GM12878 (cell line): ENCODE results near the gene FIBIN. TPM values are rescaled to one million over a fixed set of nuclear protein-coding genes. Genes with fewer than 3 reads are reported as not detected.

Experiments
- ATAC-seq: fragments of 200-7000 bp; cut with Tn5 transposase; 3 replicates; pipeline ENCODE4 v1.9.1; 2020; ENCODE audit warnings: mild to moderate bottlenecking, moderate library complexity
- BruUV-seq: library from RNA; stranded (reverse); fragments of 400-500 nt; replicated peaks from 2 replicates; lab custom pipeline; 2021; lab: Mats Ljungman, UMichigan
- CTCF ChIA-PET: fragments of 300-600 bp; sonication (Branson Sonifier 250); formaldehyde crosslinking; extraction: SDS; loops from one replicate; lab custom pipeline; 2021; ENCODE audit warnings: inconsistent platforms; lab: Yijun Ruan, JAX
- POLR2A ChIA-PET: fragments of 350-600 bp; formaldehyde crosslinking; extraction: SDS; loops from one replicate; lab custom pipeline; 2021; ENCODE audit warnings: inconsistent platforms; lab: Charles Lee
- RAD21 ChIA-PET: fragments of 300-600 bp; sonication (Branson Sonifier 250); formaldehyde crosslinking; loops from one replicate; lab custom pipeline; 2023; ENCODE audit warnings: antibody characterized with exemption; ENCODE audit not compliant: unreplicated experiment; lab: Charles Lee
- SMC1A ChIA-PET: fragments of 300-600 bp; sonication (Branson Sonifier 250); formaldehyde crosslinking; loops from one replicate; lab custom pipeline; 2023; ENCODE audit not compliant: unreplicated experiment, uncharacterized antibody; lab: Charles Lee
- DNase-seq: peaks from one replicate; pipeline ENCODE4 v3.0.0-alpha.2; 2011; ENCODE audit warnings: low read depth, low spot score
- FAIRE-seq: peaks from 3 replicates; lab custom pipeline; 2011; peaks lifted over from hg19 to GRCh38; lab: Jason Lieb, UNC
- H2AFZ ChIP-seq: 2 replicates; pipeline ENCODE4 v1.6.0; 2011; ENCODE audit warnings: low read depth, low read length, control low read depth; ENCODE audit not compliant: control insufficient read depth
- H3K27ac ChIP-seq: 2 replicates; pipeline ENCODE4 v1.5.1; 2011; ENCODE audit warnings: control low read depth; ENCODE audit not compliant: control insufficient read depth, insufficient read depth
- H3K27me3 ChIP-seq, 2 experiments: replicated peaks in 1 of 2; 2 replicates each; pipeline versions ENCODE4 v1.6.0 to v1.6.1; 2011; ENCODE audit warnings: low read length in 1 of 2; ENCODE audit not compliant: control insufficient read depth in 2 of 2, insufficient read depth in 2 of 2
- H3K36me3 ChIP-seq, 2 experiments: 2 replicates each; pipeline ENCODE4 v1.5.1; 2011; ENCODE audit warnings: low read length in 1 of 2; ENCODE audit not compliant: control insufficient read depth in 2 of 2, insufficient read depth in 2 of 2
- H3K4me1 ChIP-seq: 2 replicates; pipeline ENCODE4 v1.6.1; 2011; ENCODE audit warnings: mild to moderate bottlenecking, low read length, moderate library complexity, mixed read lengths; ENCODE audit not compliant: control insufficient read depth, insufficient read depth
- H3K4me2 ChIP-seq: 2 replicates; pipeline ENCODE4 v1.6.0; 2011; ENCODE audit warnings: control low read depth; ENCODE audit not compliant: control insufficient read depth, insufficient read depth
- H3K4me3 ChIP-seq: fragments of 200-600 bp; sonication (generic); 2 replicates; pipeline ENCODE4 v1.5.1; 2016
- H3K79me2 ChIP-seq: 2 replicates; pipeline ENCODE4 v1.6.0; 2011; ENCODE audit warnings: low read length; ENCODE audit not compliant: control insufficient read depth, insufficient read depth
- H3K9ac ChIP-seq: 2 replicates; pipeline ENCODE4 v1.8.0; 2011; ENCODE audit warnings: low read length, control low read depth, mixed read lengths; ENCODE audit not compliant: control insufficient read depth, insufficient read depth
- H3K9me3 ChIP-seq: replicated peaks from 3 replicates; pipeline ENCODE4 v1.5.1; 2011; ENCODE audit warnings: mild to moderate bottlenecking, low read length; ENCODE audit not compliant: control insufficient read depth, insufficient read depth
- H4K20me1 ChIP-seq: 2 replicates; pipeline ENCODE4 v1.6.0; 2011; ENCODE audit not compliant: control insufficient read depth, insufficient read depth
- BHLHE40 ChIP-seq, 2 experiments: fragments of 450-650 bp in 1 of 2; IDR thresholded peaks; 2 replicates each; pipeline ENCODE4 v1.6.1; 2011 to 2017; ENCODE audit warnings: low read depth in 2 of 2, borderline replicate concordance in 1 of 2, improper control_type of control experiment in 1 of 2, low read length in 1 of 2, mild to moderate bottlenecking in 1 of 2
- EED ChIP-seq: sonication (generic); IDR thresholded peaks from 2 replicates; pipeline ENCODE4 v1.6.1; 2016; ENCODE audit warnings: antibody characterized with exemption, low read depth
- NBN ChIP-seq: fragments of 450-650 bp; IDR thresholded peaks from 2 replicates; pipeline ENCODE4 v1.6.1; 2016
- ZNF274 ChIP-seq: IDR thresholded peaks from one replicate; pipeline ENCODE4 v1.8.0; 2011; ENCODE audit not compliant: insufficient read length, insufficient read depth
- WGBS: methylation state at CpG from one replicate; pipeline ENCODE4 v1.1.6; 2016; ENCODE audit warnings: low lambda C conversion rate; ENCODE audit not compliant: insufficient replicate concordance, insufficient coverage; ENCODE audit errors: missing lambda C conversion rate; 5-methylcytosine and 5-hydroxymethylcytosine counted together
- in situ Hi-C: fragments of 300-500 bp; cut with MboI; formaldehyde crosslinking; loops from 9 replicates; pipeline ENCODE4 v1.14.3; 2018; ENCODE audit warnings: mixed read lengths
- intact Hi-C: fragments of 100-400 bp; cut with micrococcal nuclease; formaldehyde crosslinking; loops from one replicate; pipeline ENCODE4 v1.14.2; 2022; ENCODE audit not compliant: unreplicated experiment
- polyA plus RNA-seq, 11 experiments: library from polyadenylated mRNA; depleted of rRNA in 4 of 11; unstranded in 6 of 11; stranded (reverse) in 5 of 11; fragments of >200 nt; fragmentation: Nextera tagmentation in 4 of 11; fragmentation: Illumina TruSeq in 1 of 11; extraction: Ambion mirVana in 4 of 11; extraction: Trizol in 1 of 11; gene quantifications; 1 replicate in 1 of 11; 2 replicates in 10 of 11; pipeline versions ENCODE4 v1.2.1 to v1.2.3, GENCODE V29; 2011 to 2016; ENCODE audit warnings: inconsistent platforms in 2 of 11, missing spikeins in 2 of 11, low read depth in 1 of 11
- total RNA-seq, 4 experiments: library from RNA; depleted of rRNA in 3 of 4; stranded (reverse); fragments of >200 nt in 3 of 4; fragmentation: Illumina TruSeq in 1 of 4; extraction: Trizol in 1 of 4; gene quantifications; 2 replicates each; pipeline versions ENCODE4 v1.2.1 to v1.2.3, GENCODE V29; 2013 to 2021
- TF ChIP-seq, protein P1 (sequence below): fragments of 450-650 bp; IDR thresholded peaks from 2 replicates; pipeline ENCODE4 v1.6.1; 2017; ENCODE audit warnings: borderline replicate concordance
- TF ChIP-seq, protein P2 (sequence below): fragments of 450-650 bp; formaldehyde crosslinking; IDR thresholded peaks from 2 replicates; pipeline ENCODE4 v1.4.0; 2022; ENCODE audit warnings: mild to moderate bottlenecking, moderate library complexity
- TF ChIP-seq, protein P3 (sequence below): fragments of 450-650 bp; IDR thresholded peaks from 2 replicates; pipeline ENCODE4 v1.6.1; 2016; ENCODE audit warnings: mild to moderate bottlenecking

Gene FIBIN
- total and polyA plus RNA-seq, 10 of the 15 experiments (the other 5 are each of a cell fraction or from before 2014, with no cell fraction given): not detected

GRCh38 chr11:26974069-26974783 lies 19.7 kb upstream of the FIBIN start:
- Histone ChIP-seq H3K9ac (no peak overlapping the region), H4K20me1 (no peaks in the 10 kb centered on the region), H3K79me2 (no peaks in the 10 kb centered on the region), H3K27me3 (no peaks in the 10 kb centered on the region), H3K4me2 (no peak overlapping the region), H3K9me3 (no peaks in the 10 kb centered on the region), H3K27ac (no peak overlapping the region), H3K4me1 (no peaks in the 10 kb centered on the region), H3K36me3 (no peaks in the 10 kb centered on the region), H3K4me3 (no peak overlapping the region), H2AFZ (no peak overlapping the region)
- in situ Hi-C loops (no loop called here), intact Hi-C loops (no loop called here)
- ChIA-PET SMC1A (no interaction called here), CTCF (no interaction called here), RAD21 (no interaction called here), POLR2A (no interaction called here)
- DNase-seq (no peak), ATAC-seq (no peak), FAIRE-seq (no peak)
- 49% methylated on average over 3 of the region's 3 CpGs for WGBS
- BruUV-seq: no TSS peak
- TF ChIP-seq EED: no peak
- TF ChIP-seq, protein P1, sequence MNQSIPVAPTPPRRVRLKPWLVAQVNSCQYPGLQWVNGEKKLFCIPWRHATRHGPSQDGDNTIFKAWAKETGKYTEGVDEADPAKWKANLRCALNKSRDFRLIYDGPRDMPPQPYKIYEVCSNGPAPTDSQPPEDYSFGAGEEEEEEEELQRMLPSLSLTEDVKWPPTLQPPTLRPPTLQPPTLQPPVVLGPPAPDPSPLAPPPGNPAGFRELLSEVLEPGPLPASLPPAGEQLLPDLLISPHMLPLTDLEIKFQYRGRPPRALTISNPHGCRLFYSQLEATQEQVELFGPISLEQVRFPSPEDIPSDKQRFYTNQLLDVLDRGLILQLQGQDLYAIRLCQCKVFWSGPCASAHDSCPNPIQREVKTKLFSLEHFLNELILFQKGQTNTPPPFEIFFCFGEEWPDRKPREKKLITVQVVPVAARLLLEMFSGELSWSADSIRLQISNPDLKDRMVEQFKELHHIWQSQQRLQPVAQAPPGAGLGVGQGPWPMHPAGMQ: no peak
- no peak for TF ChIP-seq NBN
- TF ChIP-seq BHLHE40 (IDR thresholded peaks at IDR 0.05; ENCODE audit: borderline replicate concordance in 1 of 2, low read depth in 2 of 2, low read length in 1 of 2): no peak
- TF ChIP-seq, protein P2, sequence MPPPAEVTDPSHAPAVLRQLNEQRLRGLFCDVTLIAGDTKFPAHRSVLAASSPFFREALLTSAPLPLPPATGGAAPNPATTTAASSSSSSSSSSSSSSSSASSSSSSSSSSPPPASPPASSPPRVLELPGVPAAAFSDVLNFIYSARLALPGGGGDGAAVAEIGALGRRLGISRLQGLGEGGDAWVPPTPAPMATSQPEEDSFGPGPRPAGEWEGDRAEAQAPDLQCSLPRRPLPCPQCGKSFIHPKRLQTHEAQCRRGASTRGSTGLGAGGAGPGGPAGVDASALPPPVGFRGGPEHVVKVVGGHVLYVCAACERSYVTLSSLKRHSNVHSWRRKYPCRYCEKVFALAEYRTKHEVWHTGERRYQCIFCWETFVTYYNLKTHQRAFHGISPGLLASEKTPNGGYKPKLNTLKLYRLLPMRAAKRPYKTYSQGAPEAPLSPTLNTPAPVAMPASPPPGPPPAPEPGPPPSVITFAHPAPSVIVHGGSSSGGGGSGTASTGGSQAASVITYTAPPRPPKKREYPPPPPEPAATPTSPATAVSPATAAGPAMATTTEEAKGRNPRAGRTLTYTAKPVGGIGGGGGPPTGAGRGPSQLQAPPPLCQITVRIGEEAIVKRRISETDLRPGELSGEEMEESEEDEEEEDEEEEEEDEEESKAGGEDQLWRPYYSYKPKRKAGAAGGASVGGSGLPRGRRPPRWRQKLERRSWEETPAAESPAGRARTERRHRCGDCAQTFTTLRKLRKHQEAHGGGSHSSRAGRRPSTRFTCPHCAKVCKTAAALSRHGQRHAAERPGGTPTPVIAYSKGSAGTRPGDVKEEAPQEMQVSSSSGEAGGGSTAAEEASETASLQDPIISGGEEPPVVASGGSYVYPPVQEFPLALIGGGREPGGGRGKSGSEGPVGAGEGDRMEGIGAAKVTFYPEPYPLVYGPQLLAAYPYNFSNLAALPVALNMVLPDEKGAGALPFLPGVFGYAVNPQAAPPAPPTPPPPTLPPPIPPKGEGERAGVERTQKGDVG: no peak
- TF ChIP-seq ZNF274: no peak
- TF ChIP-seq, protein P3, sequence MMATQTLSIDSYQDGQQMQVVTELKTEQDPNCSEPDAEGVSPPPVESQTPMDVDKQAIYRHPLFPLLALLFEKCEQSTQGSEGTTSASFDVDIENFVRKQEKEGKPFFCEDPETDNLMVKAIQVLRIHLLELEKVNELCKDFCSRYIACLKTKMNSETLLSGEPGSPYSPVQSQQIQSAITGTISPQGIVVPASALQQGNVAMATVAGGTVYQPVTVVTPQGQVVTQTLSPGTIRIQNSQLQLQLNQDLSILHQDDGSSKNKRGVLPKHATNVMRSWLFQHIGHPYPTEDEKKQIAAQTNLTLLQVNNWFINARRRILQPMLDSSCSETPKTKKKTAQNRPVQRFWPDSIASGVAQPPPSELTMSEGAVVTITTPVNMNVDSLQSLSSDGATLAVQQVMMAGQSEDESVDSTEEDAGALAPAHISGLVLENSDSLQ: no peak
